NT2/D1 (cell line): ENCODE data around the gene RAMP3.
"Not testable (repeated sequence)": the region's sequence is repeated elsewhere in the genome, so short reads cannot be mapped to it uniquely, and the experiment has no call there.

Source experiments
- DNase-seq: peaks from one replicate; pipeline ENCODE4 v3.0.0-alpha.2; 2011; ENCODE audit warnings: low read depth, low spot score
- H3K27me3 ChIP-seq: 2 replicates; pipeline ENCODE4 v1.6.0; 2011; ENCODE audit warnings: mild to moderate bottlenecking; ENCODE audit not compliant: insufficient read length, insufficient read depth
- H3K36me3 ChIP-seq: 2 replicates; pipeline ENCODE4 v1.6.1; 2011; ENCODE audit warnings: mild to moderate bottlenecking, low read length, mixed read lengths; ENCODE audit not compliant: insufficient read depth, insufficient read length
- H3K4me1 ChIP-seq: 2 replicates; pipeline ENCODE4 v1.5.1; 2011; ENCODE audit not compliant: insufficient read depth, insufficient read length
- H3K4me3 ChIP-seq: 2 replicates; pipeline ENCODE4 v1.5.1; 2011; ENCODE audit warnings: low read depth; ENCODE audit not compliant: insufficient read length
- H3K9ac ChIP-seq: 2 replicates; pipeline ENCODE4 v1.6.0; 2011; ENCODE audit warnings: low read depth; ENCODE audit not compliant: insufficient read length
- H3K9me3 ChIP-seq: 2 replicates; pipeline ENCODE4 v1.5.1; 2011; ENCODE audit warnings: mild to moderate bottlenecking, low read length; ENCODE audit not compliant: insufficient read depth
- SUZ12 ChIP-seq: IDR thresholded peaks from 2 replicates; pipeline ENCODE4 v1.6.1; 2011; ENCODE audit not compliant: insufficient read length, insufficient read depth; ENCODE audit errors: extremely low read depth
- YY1 ChIP-seq: IDR thresholded peaks from 2 replicates; pipeline ENCODE4 v1.6.1; 2011; ENCODE audit not compliant: insufficient read length, insufficient read depth
- ZNF274 ChIP-seq: IDR thresholded peaks from 2 replicates; pipeline ENCODE4 v1.6.1; 2011; ENCODE audit warnings: mild to moderate bottlenecking, low read depth, low read length

Gene RAMP3

GRCh38 chr7:45151967-45152366 lies 5.6 kb upstream of the RAMP3 start:
- Histone ChIP-seq H3K4me3 (no peak overlapping the region), H3K9ac (no peak overlapping the region), H3K36me3 (no peaks in the 10 kb centered on the region), H3K4me1 (peaks cover 6% of the 10 kb centered on the region), H3K9me3 (no peaks in the 10 kb centered on the region), H3K27me3 (peaks cover 11% of the 10 kb centered on the region)
- DNase-seq, result no peak
- no peak for TF ChIP-seq SUZ12
- no peak for TF ChIP-seq YY1
- no peak for TF ChIP-seq ZNF274

DNA sequence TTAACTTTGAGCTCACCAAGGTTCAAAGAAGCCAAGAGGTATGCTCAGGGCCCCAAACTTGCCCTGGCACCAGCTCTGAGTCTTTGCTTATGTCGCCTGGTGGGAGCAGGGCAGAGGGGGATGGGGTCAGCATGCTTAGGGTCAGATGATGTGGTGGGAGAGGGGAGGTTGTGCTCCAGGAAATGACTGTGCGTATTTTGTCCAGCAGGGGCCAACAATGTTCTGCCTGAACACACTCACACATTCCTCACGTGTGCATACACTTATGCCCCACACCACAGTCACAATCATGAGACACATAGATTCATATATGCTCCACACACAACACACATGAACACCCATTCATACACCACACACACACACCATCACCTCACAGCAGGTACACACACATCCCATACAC lies 4.4 kb upstream of the RAMP3 start:
- no peak overlapping the region for H3K4me3 ChIP-seq
- DNase-seq, result no peak
- no peak overlapping the region for H3K9ac ChIP-seq
- H3K9me3 ChIP-seq, result no peaks in the 10 kb centered on the region
- no peaks in the 10 kb centered on the region for H3K36me3 ChIP-seq
- TF ChIP-seq ZNF274 (no peak), YY1 (no peak), SUZ12 (no peak)
- peaks cover 22% of the 10 kb centered on the region for H3K27me3 ChIP-seq
- peaks cover 1% of the 10 kb centered on the region for H3K4me1 ChIP-seq

- H3K9ac ChIP-seq, H3K9me3 ChIP-seq, H3K4me3 ChIP-seq, H3K36me3 ChIP-seq, H3K4me1 ChIP-seq, DNase-seq: not testable (repeated sequence)
- H3K27me3 ChIP-seq, result peaks cover 29% of the 10 kb centered on the region
These were observed 3.7 kb upstream of the RAMP3 start for GRCh38 chr7:45153861-45154260.

DNA sequence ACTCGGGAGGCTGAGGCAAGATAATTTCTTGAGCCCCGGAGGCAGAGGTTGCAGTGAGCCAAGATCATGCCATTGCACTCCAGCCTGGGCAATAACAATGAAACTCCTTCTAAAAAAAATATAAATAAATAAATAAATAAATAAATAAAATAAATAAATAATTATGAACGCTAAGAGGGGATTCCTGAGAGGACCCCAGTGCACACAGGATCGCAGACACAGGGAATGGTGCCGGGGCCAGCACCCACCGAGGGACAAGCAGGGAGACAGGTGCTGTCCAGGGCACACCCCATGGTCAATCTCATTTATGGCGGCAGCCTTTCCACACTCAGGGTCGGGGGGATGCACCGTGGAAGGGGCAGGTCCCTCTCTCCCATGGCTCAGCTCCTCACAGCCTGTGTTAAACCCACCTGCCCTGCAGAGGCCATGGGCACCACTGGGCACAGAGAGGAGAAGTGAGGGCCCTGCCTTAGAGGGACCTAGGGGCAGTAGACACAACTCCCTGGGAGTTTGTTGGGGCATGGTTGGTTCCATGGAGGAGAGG lies 2.2 kb upstream of the RAMP3 start:
- H3K9ac ChIP-seq, result no peak overlapping the region
- peaks cover 38% of the 10 kb centered on the region for H3K27me3 ChIP-seq
- no peak overlapping the region for H3K4me3 ChIP-seq
- no peaks in the 10 kb centered on the region for H3K4me1 ChIP-seq
- no peaks in the 10 kb centered on the region for H3K9me3 ChIP-seq
- DNase-seq, result no peak
- TF ChIP-seq ZNF274 (no peak), SUZ12 (no peak), YY1 (no peak)
- no peaks in the 10 kb centered on the region for H3K36me3 ChIP-seq

- Histone ChIP-seq H3K9me3 (no peaks in the 10 kb centered on the region), H3K36me3 (no peaks in the 10 kb centered on the region), H3K27me3 (peaks cover 38% of the 10 kb centered on the region), H3K4me1 (no peaks in the 10 kb centered on the region), H3K4me3 (no peak overlapping the region), H3K9ac (no peak overlapping the region)
- TF ChIP-seq SUZ12, result no peak
- TF ChIP-seq YY1, result no peak
- no peak for TF ChIP-seq ZNF274
- DNase-seq, result no peak
These were observed 1.6 kb upstream of the RAMP3 start for GRCh38 chr7:45155941-45156340.

- Histone ChIP-seq H3K4me3 (peak overlapping the region; percentile 38), H3K27me3 (peaks cover 38% of the 10 kb centered on the region), H3K9me3 (no peaks in the 10 kb centered on the region), H3K9ac (no peak overlapping the region), H3K36me3 (no peaks in the 10 kb centered on the region), H3K4me1 (no peaks in the 10 kb centered on the region)
- no peak for DNase-seq
- TF ChIP-seq ZNF274 (no peak), YY1 (no peak), SUZ12 (no peak)
These were observed 897 bp upstream of the RAMP3 start for GRCh38 chr7:45156516-45157272.

GRCh38 chr7:45157286-45157652 lies 322 bp upstream of the RAMP3 start:
- TF ChIP-seq ZNF274 (no peak), SUZ12 (no peak), YY1 (no peak)

More at GRCh38 chr7:45157286-45157652, 322 bp upstream of the RAMP3 start:
- peaks cover 38% of the 10 kb centered on the region for H3K27me3 ChIP-seq
- H3K9me3 ChIP-seq, result no peaks in the 10 kb centered on the region
- H3K4me3 ChIP-seq, result peak overlapping the region; percentile 38
- no peaks in the 10 kb centered on the region for H3K4me1 ChIP-seq
- H3K9ac ChIP-seq, result no peak overlapping the region
- no peak for DNase-seq
- H3K36me3 ChIP-seq, result no peaks in the 10 kb centered on the region
